GM18498 (cell line): Measurements from ENCODE around the gene ACTR1A.
"Not testable (repeated sequence)": the region's sequence is repeated elsewhere in the genome, so short reads cannot be mapped to it uniquely, and the experiment has no call there.

Experiments used
- ATAC-seq: cut with Tn5 transposase; IDR thresholded peaks from one replicate; pipeline ENCODE4 v1.9.1; 2021; ENCODE audit warnings: mild to moderate bottlenecking, moderate library complexity; ENCODE audit not compliant: unreplicated experiment

Gene ACTR1A

GRCh38 chr10:102455893-102456471 is 46.5 kb downstream of the ACTR1A start:
- no peak for ATAC-seq

DNA sequence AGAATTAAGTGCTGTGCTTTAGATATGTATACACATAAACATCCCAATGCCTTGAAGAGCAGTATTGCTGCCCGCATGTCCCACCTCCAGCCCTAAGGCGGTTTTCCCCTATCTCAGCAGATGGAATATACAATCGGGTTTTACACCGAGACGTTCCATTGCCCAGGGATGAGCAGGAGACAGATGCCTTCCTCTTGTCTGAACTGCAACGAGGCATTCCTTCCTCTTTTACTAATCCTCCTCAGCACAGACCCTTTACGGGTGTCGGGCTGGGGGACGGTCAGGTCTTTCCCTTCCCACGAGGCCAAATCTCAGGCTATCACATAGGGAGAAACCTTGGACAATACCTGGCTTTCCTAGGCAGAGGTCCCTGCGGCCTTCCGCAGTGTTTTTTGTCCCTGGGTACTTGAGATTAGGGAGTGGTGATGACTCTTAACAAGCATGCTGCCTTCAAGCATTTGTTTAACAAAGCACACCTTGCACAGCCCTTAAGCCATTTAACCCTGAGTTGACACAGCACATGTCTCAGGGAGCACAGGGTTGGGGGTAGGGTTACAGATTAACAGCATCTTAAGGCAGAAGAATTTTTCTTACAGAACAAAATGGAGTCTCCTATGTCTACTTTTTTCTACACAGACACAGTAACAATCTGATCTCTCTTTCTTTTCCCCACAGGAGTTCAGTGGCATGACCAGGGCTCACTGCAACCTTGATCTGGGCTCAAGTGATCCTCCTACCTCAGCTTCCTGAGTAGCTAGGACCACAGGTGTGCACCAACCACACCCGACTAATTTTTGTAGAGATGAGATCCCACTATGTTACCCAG is 47.6 kb downstream of the ACTR1A start:
- ATAC-seq: not testable (repeated sequence)

DNA sequence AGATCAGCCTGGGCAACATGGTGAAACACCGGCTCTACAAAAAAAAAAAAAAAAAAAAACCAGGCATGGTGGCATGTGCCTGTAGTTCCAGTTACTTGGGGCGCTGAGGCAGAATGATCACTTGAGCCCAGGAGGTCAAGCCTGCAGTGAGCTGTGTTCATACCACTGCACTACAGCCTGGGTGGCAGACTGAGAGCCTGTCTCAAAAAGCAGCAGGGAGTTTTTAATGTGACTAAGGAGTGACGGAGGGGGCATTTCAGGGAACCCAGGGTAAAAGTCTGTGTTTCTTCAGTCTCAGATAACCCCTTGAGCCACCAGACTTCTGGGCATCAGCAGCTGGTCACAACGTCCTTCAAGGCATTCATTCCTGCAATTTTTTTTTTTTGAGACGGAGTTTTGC is 49.0 kb downstream of the ACTR1A start:
- no peak for ATAC-seq

DNA sequence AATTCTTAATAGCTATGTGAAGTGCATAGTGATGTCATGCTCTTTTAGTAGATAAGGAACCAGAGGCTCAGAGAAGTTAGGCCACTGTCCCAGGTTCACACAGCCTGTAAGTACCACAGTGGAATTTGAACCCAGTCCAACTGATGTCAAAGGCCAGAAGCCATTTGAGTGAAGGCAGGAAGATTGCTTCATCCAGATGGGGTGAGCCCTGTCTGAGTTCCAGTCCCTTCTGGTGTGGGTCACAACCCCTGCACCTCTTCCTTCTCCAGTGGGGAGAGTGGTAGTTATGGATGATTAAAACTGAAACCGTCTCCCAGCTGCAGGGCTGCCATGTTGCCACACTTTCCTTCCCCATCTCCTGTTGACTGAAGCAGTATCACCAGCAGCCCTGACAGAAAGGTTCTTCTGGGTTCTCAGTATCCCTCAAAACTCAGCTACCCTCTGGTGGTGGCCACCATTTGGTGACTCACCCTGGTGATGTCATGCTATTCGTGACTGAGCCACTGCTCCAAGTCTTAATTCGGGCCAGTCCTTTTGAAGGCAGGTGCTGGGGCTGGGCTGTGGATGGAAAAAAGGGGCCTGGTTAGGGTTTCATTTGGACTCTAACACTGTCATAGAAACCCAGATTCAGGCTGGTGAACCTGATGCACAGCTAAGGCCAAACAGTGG is 49.7 kb downstream of the ACTR1A start:
- no peak for ATAC-seq

DNA sequence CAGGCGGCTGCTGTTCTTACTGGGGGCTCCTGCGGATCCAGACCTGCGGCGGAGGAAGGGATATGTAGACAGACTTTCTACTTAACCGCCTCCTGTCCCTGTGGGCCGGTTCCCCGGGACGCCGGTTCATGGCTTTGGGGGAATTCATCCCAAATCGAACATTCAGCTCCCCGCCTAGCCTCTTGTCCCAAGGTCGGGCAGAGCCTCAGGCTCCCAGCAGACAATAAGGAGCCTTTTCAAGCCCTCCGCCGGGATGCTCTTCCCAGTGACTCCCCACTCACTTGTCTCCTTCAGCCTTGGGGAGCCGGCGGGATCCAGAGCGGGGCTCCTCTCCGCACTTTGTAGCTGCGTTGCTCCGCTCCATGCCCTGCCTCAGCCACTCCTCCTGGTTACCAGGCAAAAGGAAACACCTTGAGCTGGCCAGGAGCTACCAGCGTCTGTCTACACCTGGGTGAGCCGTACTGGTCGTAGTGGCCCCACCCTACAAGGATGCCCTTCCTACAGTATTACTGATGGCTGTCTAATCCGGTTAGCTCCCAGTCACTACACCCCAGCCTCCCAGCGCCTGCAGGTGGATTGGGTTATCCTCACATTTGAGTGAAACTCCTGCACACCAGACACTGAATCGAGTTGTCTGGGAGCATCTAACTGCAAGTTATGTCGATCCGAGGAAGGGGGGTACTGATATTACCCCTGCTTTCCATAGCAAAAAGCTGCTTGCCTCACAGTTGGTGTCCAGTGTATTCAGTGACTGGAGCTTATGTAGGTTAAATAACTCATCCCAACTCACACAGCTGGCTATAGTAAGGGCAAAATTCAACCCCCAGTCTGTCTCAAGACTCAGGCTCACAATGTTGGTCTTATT is 51.2 kb downstream of the ACTR1A start, which contains the start of gene C10orf95:
TSS of gene C10orf95 (minus strand) at position 439 of the 865 bp plus-strand sequence. CDS start 450 bp downstream, outside the sequence.
- no peak for ATAC-seq

GRCh38 chr10:102450374-102451104 is 52.0 kb downstream of the ACTR1A start:
- peak; percentile 81 for ATAC-seq

DNA sequence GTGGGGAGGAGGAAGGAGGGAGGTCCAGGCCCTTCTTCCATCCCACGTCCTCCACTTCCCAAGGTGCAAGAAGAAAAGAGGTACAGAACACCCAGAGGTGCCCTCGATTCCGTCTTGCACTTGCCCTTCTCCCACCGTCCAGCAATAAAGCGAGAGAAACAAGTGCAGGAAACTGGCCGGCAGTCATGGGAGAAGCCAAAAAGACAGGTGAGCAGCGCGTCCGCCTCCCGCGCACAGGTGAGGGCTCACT is 52.5 kb downstream of the ACTR1A start:
- no peak for ATAC-seq

GRCh38 chr10:102449321-102450123 is 53.0 kb downstream of the ACTR1A start:
- peak; percentile 53 for ATAC-seq

DNA sequence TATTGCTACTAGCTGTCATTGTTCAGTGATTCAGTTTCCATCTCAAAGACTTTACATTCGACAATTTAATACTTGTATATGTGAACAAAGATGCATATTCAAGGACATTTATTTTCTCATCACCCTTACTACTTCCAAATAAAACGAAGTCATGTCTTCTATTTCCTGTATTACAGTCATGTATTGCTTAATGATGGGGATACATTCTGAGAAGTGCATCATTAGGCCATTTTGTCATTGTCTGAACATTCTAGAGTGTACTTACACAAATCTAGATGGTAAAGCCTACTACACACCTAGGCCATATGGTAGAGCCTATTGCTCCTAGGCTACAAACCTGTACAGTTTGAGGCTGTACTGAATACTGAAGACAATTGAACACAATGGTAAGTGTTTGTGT is 57.7 kb downstream of the ACTR1A start:
- ATAC-seq: no peak

- ATAC-seq: no peak
Measured at GRCh38 chr10:102438374-102438773, 64.1 kb downstream of the ACTR1A start.

DNA sequence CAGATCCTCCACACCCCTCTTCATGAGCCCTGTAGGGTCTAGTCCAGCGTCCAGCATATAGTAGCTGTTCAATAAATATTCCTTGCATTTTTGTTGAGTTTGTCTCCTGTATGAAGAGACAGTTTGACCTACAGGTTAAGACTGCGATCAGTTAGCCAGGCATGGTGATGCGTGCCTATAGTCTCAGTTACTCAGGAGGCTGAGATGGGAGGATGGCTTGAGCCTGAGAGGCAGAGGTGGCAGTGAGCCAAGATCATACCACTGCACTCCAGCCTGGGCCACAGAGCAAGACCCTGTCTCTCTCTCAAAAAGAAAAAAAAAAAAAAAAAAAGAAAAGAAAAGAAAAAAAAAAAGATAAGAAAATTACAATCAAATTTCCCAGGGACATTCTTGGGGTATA is 65.0 kb downstream of the ACTR1A start:
- ATAC-seq: no peak

DNA sequence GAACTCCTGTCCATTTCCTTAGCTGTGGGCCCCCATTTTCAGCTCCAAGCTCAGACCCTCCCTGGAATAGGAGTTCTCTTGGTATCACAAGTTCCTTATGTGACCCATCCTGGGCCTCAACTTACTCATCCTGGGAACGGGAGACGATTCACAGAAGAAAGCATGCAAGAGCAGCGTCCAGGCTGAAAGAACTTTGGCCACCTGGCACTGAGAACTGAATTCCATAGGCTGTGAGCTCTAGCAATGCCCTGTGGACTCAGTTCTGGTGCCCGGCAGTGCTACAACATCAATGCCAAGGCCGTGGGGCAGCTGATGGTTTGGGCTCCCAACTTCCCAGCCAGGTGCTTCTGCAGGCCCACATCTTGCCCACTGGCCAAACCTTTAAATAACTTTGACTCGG is 66.2 kb downstream of the ACTR1A start:
- ATAC-seq: no peak

- ATAC-seq: no peak
Measured at GRCh38 chr10:102435529-102436233, 66.8 kb downstream of the ACTR1A start.

DNA sequence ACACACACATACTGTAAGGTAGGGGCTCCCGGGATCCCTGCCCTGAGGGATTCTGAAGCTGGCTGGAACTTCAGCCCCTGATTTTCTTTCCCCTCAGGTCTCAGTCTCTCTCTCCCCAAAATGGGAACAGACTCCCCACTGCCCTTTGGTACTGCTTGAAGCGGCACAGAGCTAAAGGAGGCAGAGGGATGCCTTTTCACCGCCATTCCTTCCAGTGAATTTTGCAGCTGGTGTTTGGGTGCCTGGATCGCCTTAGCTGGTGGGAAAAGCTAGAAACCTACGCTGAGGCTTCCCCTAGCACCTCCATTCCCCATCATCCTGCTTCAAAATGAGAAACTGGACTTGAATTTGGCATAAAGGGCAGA is 67.4 kb downstream of the ACTR1A start:
- no peak for ATAC-seq

- ATAC-seq: no peak
Measured at GRCh38 chr10:102434394-102435132, 67.9 kb downstream of the ACTR1A start.

- ATAC-seq: no peak
Measured at GRCh38 chr10:102433619-102434046, 68.9 kb downstream of the ACTR1A start.

DNA sequence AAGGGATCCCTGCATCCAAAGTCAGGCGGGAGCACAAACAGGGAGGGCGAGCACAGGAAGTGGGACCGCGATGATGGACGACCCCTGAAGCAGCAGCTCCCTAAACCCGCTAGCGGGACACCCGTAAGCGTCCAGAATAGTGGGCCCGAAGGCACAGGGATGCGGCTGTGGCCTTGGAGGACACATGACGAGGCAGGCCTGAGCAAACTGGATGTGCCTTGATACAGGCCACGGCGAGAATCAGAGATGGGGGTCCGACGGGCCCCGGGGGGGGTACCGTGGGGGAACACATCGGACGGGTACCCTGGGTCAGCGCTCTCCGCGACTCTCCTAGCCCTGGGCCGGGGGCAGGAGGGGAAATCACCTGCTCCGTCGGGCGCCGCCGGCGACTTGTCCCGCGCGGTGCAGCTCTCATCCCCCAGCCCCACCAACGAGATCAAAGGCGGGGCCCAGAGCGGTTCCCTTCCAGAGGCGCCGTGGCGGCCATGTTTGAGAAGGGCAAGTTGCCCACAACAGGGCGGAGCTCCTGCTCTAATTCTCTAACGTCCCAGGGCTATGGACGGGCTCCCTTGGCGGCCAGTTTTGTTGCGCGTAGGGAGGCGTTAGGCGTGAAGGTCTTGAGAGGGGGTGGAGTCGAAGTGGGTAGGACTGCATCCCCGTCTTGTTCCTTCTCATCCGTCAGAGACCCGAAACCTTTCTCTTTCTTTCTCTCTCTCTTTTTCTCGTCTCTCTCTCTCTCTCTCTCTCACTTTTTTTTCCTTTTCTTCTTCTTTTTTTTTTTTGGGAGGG is 70.2 kb downstream of the ACTR1A start, which contains the start of gene CUEDC2:
TSS of gene CUEDC2 (minus strand) at position 413 of the 789 bp plus-strand sequence. CDS start 7,386 bp downstream, outside the sequence.
- ATAC-seq: peak; percentile 88
